NCI-H1048 (cell line): ENCODE results near the gene TECTA.

Experiments used
- DNase-seq: peaks from one replicate; lab custom pipeline; 2025; lab: John Stamatoyannopoulos, UW

The TECTA gene, protein sequence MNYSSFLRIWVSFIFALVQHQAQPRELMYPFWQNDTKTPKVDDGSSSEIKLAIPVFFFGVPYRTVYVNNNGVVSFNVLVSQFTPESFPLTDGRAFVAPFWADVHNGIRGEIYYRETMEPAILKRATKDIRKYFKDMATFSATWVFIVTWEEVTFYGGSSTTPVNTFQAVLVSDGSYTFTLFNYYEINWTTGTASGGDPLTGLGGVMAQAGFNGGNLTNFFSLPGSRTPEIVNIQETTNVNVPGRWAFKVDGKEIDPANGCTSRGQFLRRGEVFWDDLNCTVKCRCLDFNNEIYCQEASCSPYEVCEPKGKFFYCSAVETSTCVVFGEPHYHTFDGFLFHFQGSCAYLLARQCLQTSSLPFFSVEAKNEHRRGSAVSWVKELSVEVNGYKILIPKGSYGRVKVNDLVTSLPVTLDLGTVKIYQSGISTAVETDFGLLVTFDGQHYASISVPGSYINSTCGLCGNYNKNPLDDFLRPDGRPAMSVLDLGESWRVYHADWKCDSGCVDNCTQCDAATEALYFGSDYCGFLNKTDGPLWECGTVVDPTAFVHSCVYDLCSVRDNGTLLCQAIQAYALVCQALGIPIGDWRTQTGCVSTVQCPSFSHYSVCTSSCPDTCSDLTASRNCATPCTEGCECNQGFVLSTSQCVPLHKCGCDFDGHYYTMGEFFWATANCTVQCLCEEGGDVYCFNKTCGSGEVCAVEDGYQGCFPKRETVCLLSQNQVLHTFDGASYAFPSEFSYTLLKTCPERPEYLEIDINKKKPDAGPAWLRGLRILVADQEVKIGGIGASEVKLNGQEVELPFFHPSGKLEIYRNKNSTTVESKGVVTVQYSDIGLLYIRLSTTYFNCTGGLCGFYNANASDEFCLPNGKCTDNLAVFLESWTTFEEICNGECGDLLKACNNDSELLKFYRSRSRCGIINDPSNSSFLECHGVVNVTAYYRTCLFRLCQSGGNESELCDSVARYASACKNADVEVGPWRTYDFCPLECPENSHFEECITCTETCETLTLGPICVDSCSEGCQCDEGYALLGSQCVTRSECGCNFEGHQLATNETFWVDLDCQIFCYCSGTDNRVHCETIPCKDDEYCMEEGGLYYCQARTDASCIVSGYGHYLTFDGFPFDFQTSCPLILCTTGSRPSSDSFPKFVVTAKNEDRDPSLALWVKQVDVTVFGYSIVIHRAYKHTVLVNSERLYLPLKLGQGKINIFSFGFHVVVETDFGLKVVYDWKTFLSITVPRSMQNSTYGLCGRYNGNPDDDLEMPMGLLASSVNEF (N-terminal part only)

DNA sequence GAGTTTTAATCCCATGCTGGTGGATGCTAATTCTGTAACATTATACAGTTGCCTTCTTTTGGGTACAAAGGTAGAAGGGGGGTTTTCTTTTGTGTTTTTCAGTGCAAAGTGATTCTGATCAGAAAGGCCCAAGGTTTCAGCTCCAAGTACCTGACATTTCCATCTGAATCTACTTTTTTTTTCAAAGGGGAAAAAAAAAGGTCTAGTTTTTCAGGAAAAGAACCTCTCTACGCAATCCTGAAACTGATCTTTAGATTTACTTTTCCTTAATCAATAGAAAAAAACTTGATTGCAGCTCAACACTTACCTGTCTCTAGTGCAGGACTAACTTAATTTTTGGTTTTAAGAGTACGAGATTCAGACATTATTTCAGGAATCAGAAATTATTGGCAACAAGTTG lies at the start of gene TECTA:
TECTA (plus strand) TSS at position 301 of the 400 bp plus-strand sequence. CDS start 1,423 bp downstream, outside the sequence.
- no peak for DNase-seq

DNA sequence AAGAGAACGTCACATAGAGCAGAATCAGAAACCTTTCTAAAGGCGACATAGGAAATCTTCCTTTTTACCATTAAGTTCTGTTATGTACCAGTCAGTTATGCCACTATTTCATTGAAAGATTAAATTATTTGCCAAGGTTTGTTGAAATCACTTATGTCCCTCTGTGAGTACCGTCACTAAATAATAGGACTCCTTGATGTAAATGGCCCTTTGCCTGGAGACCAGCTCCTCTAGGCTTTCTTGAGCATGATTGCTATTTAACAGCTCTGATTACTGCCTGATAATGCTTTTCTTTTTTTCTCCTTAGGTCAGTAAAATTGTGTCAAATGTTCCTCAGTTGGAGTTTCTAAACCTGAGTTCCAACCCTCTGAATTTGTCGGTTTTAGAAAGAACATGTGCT lies 47.8 kb upstream of the TECTA start:
- no peak for DNase-seq

DNA sequence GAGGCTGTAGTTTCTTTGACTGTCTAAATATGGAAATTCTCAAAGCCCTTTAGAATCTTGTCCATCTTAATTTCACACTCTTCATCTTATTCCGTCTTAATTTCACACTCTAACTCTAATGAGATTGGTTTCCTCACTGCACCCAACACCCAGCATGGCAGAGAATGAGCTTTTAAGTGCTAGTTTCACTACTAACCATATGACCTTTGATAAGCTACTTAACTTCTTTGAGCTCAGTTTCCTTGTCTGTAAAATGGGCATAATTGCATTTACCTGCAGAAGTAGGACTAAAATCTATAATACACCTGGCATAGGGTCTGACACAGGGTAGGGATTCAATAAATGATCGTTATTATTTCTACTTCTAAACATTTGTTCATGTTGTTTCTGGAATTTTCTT lies 46.8 kb upstream of the TECTA start:
- no peak for DNase-seq

DNA sequence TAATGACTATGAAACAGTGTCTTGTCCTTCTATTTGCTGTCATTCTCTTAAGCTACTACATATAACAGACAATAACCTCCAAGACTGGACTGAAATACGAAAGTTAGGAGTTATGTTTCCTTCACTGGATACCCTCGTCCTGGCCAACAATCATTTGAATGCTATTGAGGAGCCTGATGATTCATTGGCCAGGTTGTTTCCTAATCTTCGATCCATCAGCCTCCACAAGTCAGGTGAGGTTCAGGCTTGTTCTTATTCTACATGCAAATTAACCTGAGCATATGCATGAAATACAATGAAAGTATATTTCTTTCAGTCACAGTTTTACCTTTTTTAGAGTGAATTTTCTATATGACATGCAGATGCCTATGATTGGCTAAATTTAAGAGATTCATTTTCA lies 46.0 kb upstream of the TECTA start:
- DNase-seq, result no peak

DNA sequence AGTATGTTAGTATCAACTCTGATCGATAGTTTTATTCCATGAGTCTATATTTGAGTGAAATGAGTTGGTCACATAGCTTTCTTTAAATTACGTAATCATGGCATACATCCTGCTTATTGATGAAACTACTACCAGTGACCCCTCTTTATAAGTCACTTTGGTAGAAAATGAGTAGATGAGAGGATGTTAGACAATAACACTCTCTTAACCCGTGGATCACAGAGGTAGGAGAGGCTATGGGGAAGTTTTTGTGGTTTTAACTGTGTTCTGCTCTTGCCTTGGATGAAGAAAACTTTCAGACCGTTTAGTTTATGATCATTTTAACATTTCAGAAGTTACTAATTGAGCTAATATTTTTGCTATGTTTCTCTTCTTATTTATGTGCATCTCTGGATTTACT lies 43.1 kb upstream of the TECTA start:
- no peak for DNase-seq

DNA sequence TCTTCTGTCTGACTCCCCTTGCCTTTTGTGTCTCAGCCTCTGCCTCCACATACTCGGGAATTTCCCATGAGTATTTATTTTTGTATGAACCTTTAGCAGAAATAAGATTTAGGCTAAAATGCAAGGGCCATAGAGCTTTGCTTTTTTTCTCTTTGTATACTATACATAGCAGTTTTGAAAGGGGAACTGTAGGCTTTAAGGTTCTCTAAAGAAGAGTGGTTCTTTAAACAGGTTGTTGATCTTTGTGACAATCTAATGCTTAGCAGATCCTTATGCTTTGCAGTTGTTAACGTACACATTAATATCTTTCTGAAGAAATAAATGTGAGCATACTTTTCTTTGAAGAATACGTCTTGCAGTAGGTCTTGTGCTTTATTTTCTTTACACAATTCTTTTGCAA lies 42.1 kb upstream of the TECTA start:
- no peak for DNase-seq

DNA sequence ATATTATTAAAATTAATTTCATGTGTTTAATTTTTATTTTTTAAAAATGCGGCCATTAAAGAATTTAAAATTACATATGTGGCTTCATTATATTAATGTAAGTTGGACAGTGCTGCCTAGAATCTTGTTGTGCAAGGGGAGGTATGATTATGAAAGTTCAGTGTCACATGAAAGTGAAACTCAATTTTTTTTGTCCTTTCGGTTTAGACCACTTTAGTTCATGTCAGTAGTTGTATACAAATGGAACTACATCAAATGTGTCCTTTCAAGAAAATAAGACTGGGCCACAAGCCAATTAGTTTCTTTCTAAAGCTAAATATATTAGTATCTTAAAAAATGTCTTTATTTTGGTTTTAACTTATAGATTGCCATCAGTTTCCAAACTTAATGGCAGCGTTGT lies 41.4 kb upstream of the TECTA start:
- DNase-seq, result no peak

DNA sequence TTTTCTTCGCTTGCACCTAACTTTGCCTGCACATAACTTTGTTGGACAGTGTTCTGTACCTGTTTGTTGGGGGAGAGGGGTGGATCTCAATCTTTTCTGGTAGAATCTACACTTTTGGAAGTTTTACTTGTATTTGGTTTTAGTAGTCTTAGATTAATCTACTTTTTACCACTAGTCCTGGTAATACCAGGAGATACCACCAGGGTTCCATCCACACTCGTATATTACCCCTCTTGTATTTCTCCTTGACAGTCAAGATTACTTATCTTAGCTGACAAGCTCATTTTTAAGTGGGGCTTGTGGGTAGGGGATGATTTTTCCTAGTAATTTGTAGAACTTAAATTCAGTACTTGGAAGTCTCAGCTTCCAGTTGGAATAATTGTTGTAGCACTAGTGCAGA lies 37.3 kb upstream of the TECTA start:
- DNase-seq, result no peak

DNA sequence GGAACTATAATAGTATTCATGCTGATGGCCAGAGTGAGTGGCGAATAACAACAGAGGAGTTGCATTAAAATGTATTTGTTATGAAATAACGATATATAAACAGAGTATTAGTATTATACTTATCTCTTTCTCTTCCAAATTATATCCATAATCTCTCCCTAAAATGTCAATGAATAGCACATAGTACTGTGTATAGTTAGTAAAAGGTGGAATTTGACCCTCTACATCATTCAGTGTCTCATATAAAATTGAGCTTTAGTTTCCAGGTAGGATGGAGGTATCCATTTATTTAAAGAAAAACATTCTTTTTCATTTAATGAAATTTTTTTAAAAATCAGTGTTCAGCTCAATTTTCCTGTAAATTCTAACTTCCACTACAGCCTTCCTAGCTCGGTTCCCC lies 34.4 kb upstream of the TECTA start:
- DNase-seq, result no peak

DNA sequence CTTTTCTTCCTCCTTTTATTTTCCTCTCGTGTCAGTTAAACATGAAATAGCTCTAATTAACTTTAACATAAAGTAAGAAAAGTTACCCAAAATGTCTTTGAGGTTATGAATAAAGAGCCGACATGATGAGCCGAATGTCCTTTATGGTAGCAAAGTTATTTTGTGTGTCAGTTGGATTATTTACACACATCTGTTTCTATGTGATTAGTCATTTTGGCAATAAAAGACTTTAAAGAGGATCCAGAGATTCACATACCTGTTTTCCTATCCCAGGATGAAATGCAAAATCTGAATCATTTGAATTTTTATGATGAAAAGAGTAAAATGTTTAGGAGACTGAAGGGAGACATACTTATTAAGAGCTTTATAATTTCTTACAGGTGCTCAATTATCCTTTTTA lies 34.0 kb upstream of the TECTA start:
- DNase-seq, result no peak

DNA sequence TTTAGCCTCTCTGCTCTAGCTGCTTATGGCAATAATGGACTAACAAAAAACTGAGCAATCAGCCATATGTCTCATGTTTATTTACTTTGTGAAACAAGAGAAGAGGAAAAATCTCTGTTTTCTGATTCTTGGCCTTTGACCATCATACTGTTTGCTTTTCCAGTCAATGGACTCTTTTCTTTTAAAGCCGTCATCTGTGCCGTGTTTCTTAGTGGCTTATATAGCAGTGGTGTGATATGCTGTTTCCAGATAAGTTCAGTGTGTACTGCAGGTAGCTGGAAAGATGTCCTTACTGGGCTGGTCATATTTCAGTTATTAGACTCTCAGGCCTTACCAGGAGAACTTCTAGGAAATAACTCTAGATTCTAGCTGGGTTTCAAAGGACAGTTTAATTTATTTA lies 33.6 kb upstream of the TECTA start:
- DNase-seq, result no peak

DNA sequence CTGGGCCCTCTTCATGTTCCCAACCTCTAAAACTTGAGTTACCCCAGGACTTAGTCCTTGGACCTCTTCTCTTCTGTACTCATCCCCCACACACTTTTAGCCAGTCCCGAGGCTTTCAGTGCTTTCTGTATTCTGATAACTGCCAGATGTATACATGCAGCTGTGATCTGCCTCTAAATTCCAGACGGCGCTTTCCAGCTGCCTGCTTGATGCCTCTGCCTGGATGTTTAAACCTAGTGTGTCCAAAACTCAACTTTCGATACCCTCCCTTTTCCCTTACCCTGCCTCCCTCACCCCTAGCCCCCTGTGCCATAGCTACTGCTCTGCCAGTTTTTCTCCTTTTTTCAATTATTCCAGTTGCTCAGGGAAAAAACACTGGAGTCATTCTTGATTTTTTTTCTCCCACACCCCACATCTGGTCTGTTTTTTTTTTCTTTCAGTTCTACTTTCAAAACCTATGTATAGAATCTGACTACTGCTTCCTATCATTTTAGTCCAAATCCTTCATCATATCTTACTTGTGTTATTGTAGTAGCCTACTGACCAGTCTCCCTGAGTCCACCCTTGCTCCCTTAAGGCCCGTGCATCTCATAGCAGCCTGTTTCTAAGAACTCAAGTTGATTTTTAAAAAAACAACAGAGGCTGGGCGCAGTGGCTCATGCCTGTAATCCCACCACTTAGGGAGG lies 32.9 kb upstream of the TECTA start:
- no peak for DNase-seq

DNA sequence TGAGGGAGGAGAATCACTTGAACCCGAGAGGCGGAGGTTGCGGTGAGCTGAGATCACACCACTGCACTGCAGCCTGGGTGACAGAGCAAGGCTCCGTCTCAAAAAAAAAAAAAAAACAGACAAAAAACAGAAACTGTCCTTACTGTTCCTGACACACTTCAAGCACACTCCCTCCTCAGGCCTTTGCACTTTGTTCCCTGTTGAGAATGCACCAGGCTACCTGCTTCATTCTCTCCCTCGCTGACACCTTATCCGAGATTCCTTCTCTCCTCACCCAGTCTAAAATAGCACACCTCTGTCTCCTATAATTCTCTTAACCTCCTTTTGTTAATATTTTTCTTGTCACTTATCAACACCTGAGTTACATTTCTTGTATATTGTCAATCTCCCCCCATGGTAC lies 32.3 kb upstream of the TECTA start:
- no peak for DNase-seq

DNA sequence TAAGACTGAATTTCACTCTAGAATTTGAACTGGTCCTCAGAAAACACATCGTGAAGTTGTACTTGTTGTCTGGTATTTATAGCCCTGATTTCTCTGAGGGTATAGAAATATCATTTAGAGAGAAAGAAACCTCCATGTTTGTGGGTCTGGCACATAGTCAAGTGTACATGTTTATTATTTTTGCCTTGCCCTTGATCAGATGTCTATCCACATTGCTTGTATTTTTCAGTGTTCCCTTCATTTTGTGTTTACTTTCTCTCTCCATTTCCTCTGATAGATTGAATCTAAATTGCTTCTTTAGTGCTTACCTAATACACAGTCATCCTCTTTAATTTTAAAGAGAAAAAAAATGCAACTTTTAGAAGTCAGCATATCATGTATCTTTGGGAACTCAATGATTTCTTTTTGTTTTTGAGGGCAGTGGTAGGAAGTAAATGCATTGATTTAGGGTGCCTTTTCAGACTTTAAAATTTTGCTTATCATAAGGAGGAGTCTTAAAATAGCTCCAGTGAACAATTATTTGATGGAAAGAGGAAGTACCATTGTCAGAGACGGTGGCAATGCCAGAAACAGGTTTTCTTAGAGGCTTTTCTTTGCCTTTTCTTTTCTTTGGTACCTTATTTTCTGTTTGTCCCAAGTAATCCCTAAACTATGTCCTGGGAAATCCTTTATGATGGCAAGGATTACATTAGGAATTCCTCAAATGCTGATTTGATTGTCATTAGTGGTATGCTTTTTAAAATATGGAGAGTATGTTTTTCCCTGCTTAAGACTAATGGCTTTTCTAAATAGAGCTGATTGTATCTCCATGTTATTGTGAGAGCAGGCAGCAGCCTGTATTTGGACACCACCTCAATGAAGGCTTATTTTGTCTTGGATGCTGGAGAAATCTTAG lies 29.8 kb upstream of the TECTA start:
- no peak for DNase-seq

DNA sequence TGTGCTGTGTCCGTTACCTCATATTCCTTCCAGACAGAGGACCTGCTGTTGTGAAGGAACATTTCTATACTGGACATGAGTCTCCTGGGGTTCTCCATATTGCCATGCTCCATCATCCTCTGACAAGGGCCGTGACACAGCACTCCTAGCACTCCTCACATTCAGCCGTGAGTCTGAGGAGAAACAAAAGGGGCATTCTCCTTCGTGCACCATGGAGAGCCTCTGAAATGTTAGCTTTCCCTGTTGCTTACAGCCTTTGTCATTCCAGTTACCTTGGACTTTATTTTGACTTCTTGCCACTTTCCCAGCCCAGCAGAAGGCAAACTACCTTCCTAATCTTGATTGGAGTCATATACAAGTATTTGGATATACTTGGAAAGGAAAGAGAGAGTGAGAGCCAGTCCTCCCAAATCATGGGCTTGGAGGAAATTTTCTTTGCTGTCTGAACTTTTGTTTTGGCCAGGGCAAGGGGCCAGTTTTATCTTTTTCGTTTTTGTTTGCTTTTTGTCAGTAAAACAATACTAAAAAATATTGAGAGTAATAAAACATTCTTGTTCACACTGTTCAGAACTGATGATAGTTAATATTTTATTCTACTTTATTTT lies 29.1 kb upstream of the TECTA start:
- no peak for DNase-seq

DNA sequence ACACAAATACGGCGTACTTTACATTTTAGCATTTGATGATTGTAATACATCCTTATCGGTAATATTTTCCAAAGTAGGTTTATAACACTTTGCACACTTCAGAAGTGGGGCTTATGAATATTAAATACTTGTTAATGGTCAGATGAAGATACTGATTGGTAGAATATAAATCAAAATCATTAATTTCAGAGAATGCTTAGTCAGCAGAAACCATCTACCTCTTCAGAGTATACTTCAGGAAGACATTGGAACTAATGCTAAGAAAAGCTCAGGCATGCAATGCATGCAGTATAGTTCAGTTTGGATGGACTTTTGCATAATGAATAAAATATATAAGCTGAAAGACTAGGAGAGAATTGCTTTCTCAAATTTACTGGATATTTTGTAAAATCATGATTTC lies 19.7 kb upstream of the TECTA start:
- no peak for DNase-seq

DNA sequence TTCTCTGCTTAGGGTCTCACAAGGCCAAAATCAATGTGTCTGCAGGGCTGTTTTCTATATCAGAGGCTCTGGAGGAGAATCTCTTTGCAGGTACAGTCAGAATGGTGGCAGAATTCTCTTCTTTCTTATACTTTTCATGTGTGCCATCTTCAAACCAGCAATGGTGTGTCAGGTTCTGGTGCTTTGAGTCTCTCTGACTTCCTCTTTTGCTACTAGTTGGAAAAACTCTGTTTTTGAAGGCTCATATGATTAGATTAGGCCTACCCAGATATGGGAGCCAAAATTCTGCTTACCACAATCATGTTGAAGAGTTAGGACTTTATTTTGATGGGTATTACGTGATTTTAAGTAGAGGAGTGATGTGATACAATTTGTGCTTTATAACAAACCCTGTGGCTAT lies 18.8 kb upstream of the TECTA start:
- DNase-seq, result no peak

DNA sequence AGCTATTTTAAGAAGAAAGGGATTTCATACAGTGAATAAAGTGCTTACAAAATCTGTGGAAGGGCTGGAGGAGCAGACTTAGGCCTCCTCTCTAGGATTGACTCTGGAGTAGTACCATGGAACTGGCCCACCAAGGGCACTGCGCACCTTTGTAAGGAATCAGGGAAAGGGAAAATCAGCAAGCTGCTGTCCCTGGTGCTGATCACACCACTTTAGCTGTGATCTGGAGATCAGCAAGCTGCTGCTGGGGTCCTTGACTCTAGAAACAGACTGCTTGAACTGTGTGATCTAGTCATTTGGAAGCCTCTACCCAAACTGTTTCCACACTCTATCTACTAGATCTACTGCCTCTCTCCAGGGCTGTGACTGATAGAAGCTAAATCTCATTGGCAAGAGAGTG lies 18.4 kb upstream of the TECTA start:
- DNase-seq, result no peak

DNA sequence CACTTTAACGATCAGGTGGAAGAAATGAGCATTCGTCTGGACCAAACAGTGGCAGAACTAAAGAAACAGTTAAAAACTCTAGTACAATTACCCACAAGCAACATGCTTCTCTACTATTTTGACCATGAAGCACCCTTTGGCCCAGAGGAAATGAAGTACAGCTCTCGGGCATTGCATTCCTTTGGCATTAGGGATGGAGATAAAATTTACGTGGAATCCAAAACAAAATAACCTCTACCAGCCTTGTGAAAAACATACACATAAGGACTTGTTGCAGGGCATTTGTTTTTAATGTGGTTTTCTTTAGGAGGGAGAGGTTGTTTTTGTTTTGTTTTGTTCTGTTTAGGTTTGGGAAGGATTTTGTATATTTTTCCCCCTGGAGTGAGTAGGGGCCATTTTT lies 14.2 kb upstream of the TECTA start:
- no peak for DNase-seq

DNA sequence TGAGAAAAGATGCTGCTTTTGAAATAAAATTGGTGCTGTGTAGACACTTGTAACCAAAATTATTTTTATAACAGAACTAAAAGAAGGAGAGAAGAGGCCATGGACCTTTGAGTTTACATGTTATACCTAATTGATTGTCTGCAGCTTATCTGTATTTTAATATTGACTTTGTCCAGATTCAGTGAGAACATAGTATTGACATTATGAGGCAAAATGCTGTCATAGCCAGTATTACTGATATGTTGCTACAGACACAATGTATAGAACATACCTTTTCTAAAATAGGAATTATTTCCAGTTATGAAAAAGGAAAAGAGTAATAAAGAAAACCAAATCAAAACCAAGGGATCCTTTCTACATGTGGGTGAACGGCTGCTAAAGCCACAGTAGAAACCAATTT lies 11.5 kb upstream of the TECTA start:
- DNase-seq, result no peak
